ENCODE measurements around the gene AAK1. TPM values are rescaled to one million over a fixed set of nuclear protein-coding genes. Genes with fewer than 3 reads are reported as not detected.

Gene AAK1
- polyA plus RNA-seq, 3 donors = 9.8 to 18.9 (median 10.8) TPM

DNA sequence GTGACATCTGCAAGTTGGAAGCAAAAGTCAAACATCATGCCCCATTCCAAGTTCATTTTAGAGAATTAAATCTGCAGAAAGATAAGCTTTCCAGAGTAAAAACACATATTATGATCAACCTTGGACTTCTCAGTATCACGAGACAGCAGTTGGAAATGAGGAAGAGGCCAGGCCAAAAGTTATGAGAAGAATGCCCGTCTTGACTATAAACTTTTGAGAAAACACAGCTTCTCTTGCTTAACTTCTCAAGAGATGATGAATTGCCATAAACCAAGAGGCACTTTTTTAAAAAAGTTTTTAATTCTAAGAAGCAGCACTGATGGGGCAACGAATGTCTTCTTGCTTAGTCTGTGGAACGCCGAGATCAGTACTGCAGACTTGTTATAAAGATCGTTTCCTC is 153.7 kb downstream of the AAK1 start:
- DNase-seq = no peak
- Mint-ChIP-seq H3K9me3 (peaks cover 0 to 1% (median 0%) of the 10 kb centered on the region in 7 donors), H3K27me3 (ENCODE audit: low read depth in 3 of 3) (peaks cover 0 to 2% (median 0%) of the 10 kb centered on the region in 3 donors), H3K4me3 (no peak overlapping the region), H3K4me1 (peaks cover 15% of the 10 kb centered on the region), H3K27ac (peak overlapping the region in 4 of 7 donors; percentile 25 to 70 (median 56)), H3K36me3 (peaks cover 57 to 75% of the 10 kb centered on the region in 2 donors)
- TF ChIP-seq, protein P1, sequence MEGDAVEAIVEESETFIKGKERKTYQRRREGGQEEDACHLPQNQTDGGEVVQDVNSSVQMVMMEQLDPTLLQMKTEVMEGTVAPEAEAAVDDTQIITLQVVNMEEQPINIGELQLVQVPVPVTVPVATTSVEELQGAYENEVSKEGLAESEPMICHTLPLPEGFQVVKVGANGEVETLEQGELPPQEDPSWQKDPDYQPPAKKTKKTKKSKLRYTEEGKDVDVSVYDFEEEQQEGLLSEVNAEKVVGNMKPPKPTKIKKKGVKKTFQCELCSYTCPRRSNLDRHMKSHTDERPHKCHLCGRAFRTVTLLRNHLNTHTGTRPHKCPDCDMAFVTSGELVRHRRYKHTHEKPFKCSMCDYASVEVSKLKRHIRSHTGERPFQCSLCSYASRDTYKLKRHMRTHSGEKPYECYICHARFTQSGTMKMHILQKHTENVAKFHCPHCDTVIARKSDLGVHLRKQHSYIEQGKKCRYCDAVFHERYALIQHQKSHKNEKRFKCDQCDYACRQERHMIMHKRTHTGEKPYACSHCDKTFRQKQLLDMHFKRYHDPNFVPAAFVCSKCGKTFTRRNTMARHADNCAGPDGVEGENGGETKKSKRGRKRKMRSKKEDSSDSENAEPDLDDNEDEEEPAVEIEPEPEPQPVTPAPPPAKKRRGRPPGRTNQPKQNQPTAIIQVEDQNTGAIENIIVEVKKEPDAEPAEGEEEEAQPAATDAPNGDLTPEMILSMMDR (IDR thresholded peaks at IDR 0.05) = no peak
- no peaks in the 10 kb centered on the region for H3K79me2 ChIP-seq (ENCODE audit: insufficient read depth, low read length)
- H3K36me3 ChIP-seq (replicated peaks in 1 of 2; ENCODE audit: control insufficient read depth in 1 of 2, insufficient read depth in 2 of 2, low read length in 2 of 2) = peaks cover 27 to 74% of the 10 kb centered on the region in 2 donors
- WGBS (ENCODE audit: insufficient coverage) = 74% methylated on average over 5 of the region's 6 CpGs
- H3K4me1 ChIP-seq (ENCODE audit: control insufficient read depth in 1 of 2, insufficient read depth in 2 of 2, low read length in 2 of 2) = no peaks in the 10 kb centered on the region
- H3K27ac ChIP-seq (ENCODE audit: low read depth in 1 of 2, low read length in 2 of 2) = peak overlapping the region in 1 of 2 donors; percentile 41
- H3K9me3 ChIP-seq (replicated peaks in 1 of 2; ENCODE audit: control insufficient read depth in 1 of 2, insufficient read depth in 1 of 2, low read length in 2 of 2) = no peaks in the 10 kb centered on the region
- H3K27me3 ChIP-seq (ENCODE audit: control insufficient read depth in 2 of 2, insufficient read depth in 2 of 2, low read length in 2 of 2) = no peaks in the 10 kb centered on the region
- no peak overlapping the region for H2AFZ ChIP-seq (ENCODE audit: insufficient read depth, low read depth, low read length, poor library complexity, severe bottlenecking)
- no peak overlapping the region for H3K4me2 ChIP-seq (replicated peaks; ENCODE audit: extremely low read depth, low read length, poor library complexity, severe bottlenecking)
- H3K4me3 ChIP-seq (replicated peaks in 1 of 3; ENCODE audit: low read depth in 2 of 3, low read length in 3 of 3) = no peak overlapping the region
- intact Hi-C loops (cut with micrococcal nuclease) = no loop called here
- no peak overlapping the region for H3K9ac ChIP-seq (ENCODE audit: insufficient read depth, low read length, poor library complexity, severe bottlenecking)
- no peaks in the 10 kb centered on the region for H4K20me1 ChIP-seq (ENCODE audit: insufficient read depth, low read length)

- Histone ChIP-seq H3K36me3 (replicated peaks in 1 of 2; ENCODE audit: control insufficient read depth in 1 of 2, insufficient read depth in 2 of 2, low read length in 2 of 2) (peaks cover 14 to 75% of the 10 kb centered on the region in 2 donors), H3K9ac (ENCODE audit: insufficient read depth, low read length, poor library complexity, severe bottlenecking) (no peak overlapping the region), H3K27me3 (ENCODE audit: control insufficient read depth in 2 of 2, insufficient read depth in 2 of 2, low read length in 2 of 2) (no peaks in the 10 kb centered on the region), H3K9me3 (replicated peaks in 1 of 2; ENCODE audit: control insufficient read depth in 1 of 2, insufficient read depth in 1 of 2, low read length in 2 of 2) (no peaks in the 10 kb centered on the region), H3K27ac (ENCODE audit: low read depth in 1 of 2, low read length in 2 of 2) (no peak overlapping the region), H3K4me3 (replicated peaks in 1 of 3; ENCODE audit: low read depth in 2 of 3, low read length in 3 of 3) (no peak overlapping the region), H3K4me1 (ENCODE audit: control insufficient read depth in 1 of 2, insufficient read depth in 2 of 2, low read length in 2 of 2) (no peaks in the 10 kb centered on the region), H2AFZ (ENCODE audit: insufficient read depth, low read depth, low read length, poor library complexity, severe bottlenecking) (no peak overlapping the region), H4K20me1 (ENCODE audit: insufficient read depth, low read length) (no peaks in the 10 kb centered on the region), H3K79me2 (ENCODE audit: insufficient read depth, low read length) (no peaks in the 10 kb centered on the region), H3K4me2 (replicated peaks; ENCODE audit: extremely low read depth, low read length, poor library complexity, severe bottlenecking) (no peak overlapping the region)
- Mint-ChIP-seq H3K9me3 (peaks cover 0 to 1% (median 0%) of the 10 kb centered on the region in 7 donors), H3K27ac (no peak overlapping the region), H3K27me3 (ENCODE audit: low read depth in 3 of 3) (no peaks in the 10 kb centered on the region), H3K36me3 (peaks cover 57 to 62% of the 10 kb centered on the region in 2 donors), H3K4me3 (no peak overlapping the region), H3K4me1 (peaks cover 5% of the 10 kb centered on the region)
- intact Hi-C loops (cut with micrococcal nuclease) = no loop called here
- WGBS (ENCODE audit: insufficient coverage) = no CpG with 5 or more reads among the region's 3 CpGs
- DNase-seq = no peak
- TF ChIP-seq, protein P1 (IDR thresholded peaks at IDR 0.05) = no peak
These were observed 159.8 kb downstream of the AAK1 start for GRCh38 chr2:69483696-69484095.

All from CD14-positive monocyte (primary cell).